Duodenal mucosa (tissue), 2 donors: Measurements from ENCODE around the gene UBL5.

ENCODE experiments used
- H3K27ac ChIP-seq: one replicate; pipeline ENCODE4 v1.7.0; 2013; ENCODE audit warnings: low read depth, low read length
- H3K27me3 ChIP-seq, 2 donors: one replicate each; pipeline ENCODE4 v1.7.0; 2013; ENCODE audit warnings: low read length in 2 of 2, control low read depth in 1 of 2; ENCODE audit not compliant: insufficient read depth in 2 of 2, control insufficient read depth in 1 of 2
- H3K36me3 ChIP-seq, 2 donors: one replicate each; pipeline ENCODE4 v1.7.0; 2013; ENCODE audit warnings: low read length in 2 of 2, control low read depth in 1 of 2; ENCODE audit not compliant: insufficient read depth in 2 of 2, control insufficient read depth in 1 of 2
- H3K4me1 ChIP-seq, 2 donors: one replicate each; pipeline ENCODE4 v1.7.0; 2013; ENCODE audit warnings: low read length in 2 of 2, control low read depth in 1 of 2; ENCODE audit not compliant: insufficient read depth in 2 of 2, control insufficient read depth in 1 of 2
- H3K4me3 ChIP-seq, 2 donors: one replicate each; pipeline ENCODE4 v1.7.0; 2013; ENCODE audit warnings: low read length in 2 of 2, low read depth in 1 of 2
- H3K9ac ChIP-seq, 2 donors: one replicate each; pipeline ENCODE4 v1.7.0; 2013; ENCODE audit warnings: low read length in 2 of 2, low read depth in 1 of 2
- H3K9me3 ChIP-seq, 2 donors: one replicate each; pipeline ENCODE4 v1.7.0; 2013; ENCODE audit warnings: low read length in 2 of 2, control low read depth in 1 of 2; ENCODE audit not compliant: control insufficient read depth in 1 of 2

The UBL5 gene

GRCh38 chr19:9865732-9866501 is 38.2 kb downstream of the UBL5 start:
- no peaks in the 10 kb centered on the region for H3K27me3 ChIP-seq
- H3K4me3 ChIP-seq: no peak overlapping the region
- no peaks in the 10 kb centered on the region for H3K9me3 ChIP-seq
- H3K4me1 ChIP-seq: no peaks in the 10 kb centered on the region
- H3K27ac ChIP-seq: no peak overlapping the region
- no peaks in the 10 kb centered on the region for H3K36me3 ChIP-seq
- H3K9ac ChIP-seq: no peak overlapping the region

- Histone ChIP-seq H3K27ac (no peak overlapping the region), H3K27me3 (no peaks in the 10 kb centered on the region), H3K36me3 (no peaks in the 10 kb centered on the region), H3K9ac (no peak overlapping the region), H3K4me1 (no peaks in the 10 kb centered on the region), H3K9me3 (no peaks in the 10 kb centered on the region), H3K4me3 (no peak overlapping the region)
Measured at GRCh38 chr19:9868983-9869617, 41.4 kb downstream of the UBL5 start.

DNA sequence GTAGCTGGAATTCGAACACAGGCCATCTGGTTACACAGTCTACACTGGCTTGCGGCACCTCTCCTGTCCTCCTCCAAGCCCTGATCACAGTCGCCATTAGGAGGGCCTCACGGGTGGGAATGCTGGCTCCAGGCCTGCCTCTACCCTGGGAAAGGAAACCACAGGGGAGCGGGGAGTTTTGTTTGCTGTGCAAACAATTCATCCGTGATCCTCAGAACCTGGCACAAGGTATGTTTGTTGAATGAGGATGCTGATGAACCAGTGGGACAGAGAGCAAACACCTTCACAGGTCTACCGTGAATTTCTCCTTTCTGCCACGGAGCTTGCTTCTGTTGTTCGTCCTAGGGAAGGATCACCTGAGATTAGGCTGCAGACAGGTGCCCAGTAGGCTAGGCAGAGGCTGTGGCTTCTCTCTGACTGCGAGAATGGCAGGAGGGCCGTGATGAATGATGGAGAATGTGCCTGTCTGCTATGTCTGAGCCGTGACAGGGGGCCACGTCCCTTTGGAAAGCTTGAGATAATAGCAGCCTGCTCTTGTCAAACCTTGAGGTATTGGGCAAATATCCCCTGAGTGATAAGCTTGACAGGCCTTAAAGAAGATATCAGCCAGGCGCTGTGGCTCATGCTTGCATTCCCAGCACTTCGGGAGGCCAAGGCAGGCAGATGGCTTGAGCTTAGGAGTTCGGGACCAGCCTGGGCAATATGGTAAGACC is 44.1 kb downstream of the UBL5 start:
- Histone ChIP-seq H3K36me3 (no peaks in the 10 kb centered on the region), H3K4me1 (no peaks in the 10 kb centered on the region), H3K4me3 (no peak overlapping the region), H3K9ac (no peak overlapping the region), H3K9me3 (no peaks in the 10 kb centered on the region), H3K27me3 (no peaks in the 10 kb centered on the region), H3K27ac (no peak overlapping the region)

DNA sequence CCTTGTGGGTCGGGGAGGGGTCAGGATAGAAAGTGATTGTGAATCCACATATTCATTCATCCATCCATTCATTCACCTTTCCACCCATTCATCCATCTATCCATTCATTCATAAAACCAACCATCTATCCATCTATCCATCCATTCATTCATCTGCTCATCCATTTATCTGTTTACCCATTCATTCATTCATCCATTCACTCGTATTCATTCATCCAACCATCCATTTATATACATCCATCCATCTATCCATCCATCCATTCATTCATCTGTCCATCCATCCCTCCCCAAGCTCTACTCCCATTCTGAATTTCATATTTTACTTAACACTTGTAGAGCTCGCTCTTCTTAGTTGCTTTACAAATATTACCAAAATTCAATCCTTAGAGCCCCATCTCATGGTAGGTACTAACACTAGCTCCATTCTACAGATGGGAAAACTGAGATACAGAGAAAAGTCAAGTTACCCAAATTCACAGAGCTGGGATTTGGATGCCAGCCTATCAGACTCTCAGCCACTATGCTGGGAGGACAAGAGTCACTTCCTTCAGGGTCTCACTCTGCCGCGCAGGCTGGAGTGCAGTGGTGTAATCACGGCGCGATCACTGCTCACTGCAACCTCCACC is 45.0 kb downstream of the UBL5 start:
- no peak overlapping the region for H3K27ac ChIP-seq
- no peaks in the 10 kb centered on the region for H3K9me3 ChIP-seq
- no peaks in the 10 kb centered on the region for H3K27me3 ChIP-seq
- no peak overlapping the region for H3K9ac ChIP-seq
- no peaks in the 10 kb centered on the region for H3K4me1 ChIP-seq
- H3K4me3 ChIP-seq: no peak overlapping the region
- H3K36me3 ChIP-seq: no peaks in the 10 kb centered on the region

DNA sequence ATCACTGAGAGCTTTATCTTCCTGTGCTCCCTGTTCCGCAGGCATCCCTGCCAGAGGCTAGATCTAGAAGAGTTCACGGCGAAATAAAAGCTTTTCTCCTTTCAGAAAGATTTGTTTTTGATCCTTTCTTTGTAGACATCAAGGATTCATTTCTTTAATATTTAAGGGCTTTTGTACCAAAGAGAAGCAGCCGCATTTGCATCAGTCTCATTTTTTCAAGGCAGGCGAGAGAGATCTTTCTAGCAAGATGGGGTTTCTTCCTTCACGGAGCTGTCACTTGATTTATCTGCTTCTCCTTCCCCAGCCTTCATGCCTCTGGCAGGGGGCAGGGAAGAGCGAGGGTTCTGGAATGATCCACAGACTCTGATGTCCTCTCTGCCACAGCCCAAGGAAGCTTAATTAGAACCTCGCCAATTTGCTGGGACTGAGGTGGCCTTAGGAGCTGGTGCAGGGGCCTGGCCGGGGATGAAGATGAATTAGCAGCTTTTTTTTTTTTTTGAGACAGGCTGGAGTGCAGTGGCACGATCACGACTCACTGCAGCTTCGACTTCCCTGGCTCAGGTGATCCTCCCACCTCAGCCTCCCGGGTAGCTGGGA is 47.4 kb downstream of the UBL5 start:
- H3K27me3 ChIP-seq: no peaks in the 10 kb centered on the region
- H3K36me3 ChIP-seq: no peaks in the 10 kb centered on the region
- H3K4me3 ChIP-seq: no peak overlapping the region
- no peaks in the 10 kb centered on the region for H3K4me1 ChIP-seq
- H3K9ac ChIP-seq: no peak overlapping the region
- no peaks in the 10 kb centered on the region for H3K9me3 ChIP-seq
- H3K27ac ChIP-seq: no peak overlapping the region

DNA sequence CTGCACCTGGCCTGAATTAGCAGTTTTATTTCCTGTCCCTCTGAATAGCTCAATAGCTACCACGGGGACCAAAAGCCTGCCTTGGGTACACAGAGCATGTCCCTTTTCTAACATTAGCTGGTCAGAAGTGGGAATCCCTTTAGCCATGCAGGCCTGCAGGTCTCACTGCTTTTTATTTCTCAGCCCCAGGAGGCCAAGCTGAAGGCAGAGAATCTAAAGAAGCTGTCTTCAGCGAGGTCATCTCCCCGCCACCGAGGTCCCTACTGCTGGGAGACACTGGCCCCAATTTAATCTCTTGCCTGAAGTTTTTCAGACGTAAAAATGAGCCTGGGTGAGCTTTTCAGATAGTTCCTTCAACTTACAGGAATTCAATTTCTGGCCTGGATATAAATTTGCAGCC is 48.1 kb downstream of the UBL5 start:
- Histone ChIP-seq H3K27me3 (no peaks in the 10 kb centered on the region), H3K36me3 (no peaks in the 10 kb centered on the region), H3K9me3 (no peaks in the 10 kb centered on the region), H3K9ac (no peak overlapping the region), H3K4me3 (no peak overlapping the region), H3K4me1 (no peaks in the 10 kb centered on the region), H3K27ac (no peak overlapping the region)

- Histone ChIP-seq H3K27me3 (no peaks in the 10 kb centered on the region), H3K27ac (no peak overlapping the region), H3K4me1 (no peaks in the 10 kb centered on the region), H3K4me3 (no peak overlapping the region), H3K9me3 (no peaks in the 10 kb centered on the region), H3K36me3 (no peaks in the 10 kb centered on the region), H3K9ac (no peak overlapping the region)
Measured at GRCh38 chr19:9877780-9878510, 50.2 kb downstream of the UBL5 start.

DNA sequence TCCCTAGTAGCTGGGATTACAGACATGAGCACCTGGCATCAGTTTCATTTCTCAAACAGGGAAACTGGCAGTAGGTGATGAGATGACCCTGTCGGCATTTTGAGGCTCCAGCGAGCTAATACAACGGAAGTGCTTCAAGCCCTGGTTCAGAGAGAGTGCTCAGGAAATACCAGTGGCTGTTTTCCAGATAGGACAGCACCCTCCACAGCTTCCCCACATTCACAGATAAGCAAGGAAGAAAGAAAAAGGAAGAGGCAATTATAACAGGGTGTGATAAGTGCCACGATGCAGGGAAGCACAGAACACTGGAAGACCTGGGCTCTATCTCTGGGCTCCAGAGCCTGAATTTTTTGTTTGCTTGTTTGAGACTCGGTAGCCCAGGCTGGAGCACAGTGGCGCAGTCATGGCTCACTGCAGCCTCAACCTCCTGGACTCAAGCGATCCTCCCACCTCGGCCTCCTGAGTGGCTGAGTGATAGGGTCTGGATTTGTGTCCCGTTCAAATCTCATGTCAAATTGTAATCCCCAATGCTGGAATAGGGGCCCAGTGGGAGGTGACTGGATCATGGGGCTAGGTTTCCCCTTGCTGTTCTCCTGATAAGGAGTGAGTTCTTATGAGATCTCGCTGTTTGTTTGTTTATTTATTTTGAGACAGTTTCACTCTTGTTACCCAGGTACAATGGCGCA is 50.9 kb downstream of the UBL5 start:
- H3K36me3 ChIP-seq: no peaks in the 10 kb centered on the region
- no peak overlapping the region for H3K27ac ChIP-seq
- H3K4me1 ChIP-seq: no peaks in the 10 kb centered on the region
- H3K4me3 ChIP-seq: no peak overlapping the region
- H3K9ac ChIP-seq: no peak overlapping the region
- H3K9me3 ChIP-seq: no peaks in the 10 kb centered on the region
- no peaks in the 10 kb centered on the region for H3K27me3 ChIP-seq
